D341Med (cell line): ENCODE measurements around the gene GORASP2.

Experiments used
- DNase-seq: peaks from one replicate; pipeline ENCODE4 v3.0.0; 2012; ENCODE audit warnings: low spot score

GORASP2 gene

DNA sequence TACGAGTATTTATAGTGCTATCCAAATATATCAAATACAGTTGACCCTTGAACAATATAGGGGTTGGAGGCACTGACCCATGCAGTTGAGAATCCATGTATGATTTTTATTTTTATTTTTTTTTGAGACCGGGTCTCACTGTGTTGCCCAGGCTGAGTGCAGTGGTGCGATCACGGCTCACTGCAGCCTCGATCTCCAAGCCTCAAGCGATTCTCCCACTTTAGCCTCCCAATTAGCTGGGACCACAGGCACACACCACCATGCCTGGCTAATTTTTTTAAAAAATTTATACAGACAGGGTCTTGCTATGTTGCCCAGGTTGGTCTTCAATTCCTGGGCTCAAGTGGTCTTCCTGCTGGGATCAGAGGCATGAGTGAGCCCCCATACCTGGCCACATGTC is 70.6 kb downstream of the GORASP2 start:
- DNase-seq, result no peak

DNA sequence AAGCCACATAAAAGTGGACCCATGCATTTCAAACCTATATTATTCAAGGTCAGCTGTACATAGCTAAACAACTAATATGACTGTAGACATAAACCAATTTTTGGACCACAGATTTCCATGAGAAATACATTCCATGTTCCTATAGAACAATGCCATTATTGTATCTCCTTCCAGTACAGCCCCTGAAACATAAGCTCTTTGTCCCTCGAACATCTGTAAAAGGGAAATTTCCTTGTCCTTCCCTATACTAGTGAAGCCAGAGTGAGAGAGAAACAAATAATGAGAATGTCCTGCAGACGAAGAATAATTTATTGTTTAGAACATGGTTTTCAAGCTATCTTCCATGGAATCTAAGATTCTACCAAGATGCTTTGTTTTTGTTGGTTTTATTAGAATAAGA is 75.3 kb downstream of the GORASP2 start:
- no peak for DNase-seq

DNA sequence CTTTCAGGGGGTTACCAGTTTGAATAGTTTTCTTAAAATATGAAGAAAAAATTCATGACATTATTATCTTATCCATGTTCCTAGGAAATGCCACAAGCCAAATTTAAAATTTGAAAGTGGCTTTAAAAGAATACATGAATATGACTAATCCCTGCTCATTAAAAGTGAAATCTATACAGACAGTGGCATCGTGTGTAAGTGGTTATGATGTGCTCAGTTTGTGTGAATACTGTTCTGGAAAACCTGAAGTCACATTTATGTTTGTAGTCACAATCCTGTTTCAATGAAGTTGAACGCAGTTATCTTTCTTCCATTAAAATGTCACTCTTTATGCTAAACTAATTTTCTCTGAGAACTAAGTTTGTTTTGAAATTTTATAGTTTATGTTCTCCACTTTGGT is 75.8 kb downstream of the GORASP2 start:
- no peak for DNase-seq

DNA sequence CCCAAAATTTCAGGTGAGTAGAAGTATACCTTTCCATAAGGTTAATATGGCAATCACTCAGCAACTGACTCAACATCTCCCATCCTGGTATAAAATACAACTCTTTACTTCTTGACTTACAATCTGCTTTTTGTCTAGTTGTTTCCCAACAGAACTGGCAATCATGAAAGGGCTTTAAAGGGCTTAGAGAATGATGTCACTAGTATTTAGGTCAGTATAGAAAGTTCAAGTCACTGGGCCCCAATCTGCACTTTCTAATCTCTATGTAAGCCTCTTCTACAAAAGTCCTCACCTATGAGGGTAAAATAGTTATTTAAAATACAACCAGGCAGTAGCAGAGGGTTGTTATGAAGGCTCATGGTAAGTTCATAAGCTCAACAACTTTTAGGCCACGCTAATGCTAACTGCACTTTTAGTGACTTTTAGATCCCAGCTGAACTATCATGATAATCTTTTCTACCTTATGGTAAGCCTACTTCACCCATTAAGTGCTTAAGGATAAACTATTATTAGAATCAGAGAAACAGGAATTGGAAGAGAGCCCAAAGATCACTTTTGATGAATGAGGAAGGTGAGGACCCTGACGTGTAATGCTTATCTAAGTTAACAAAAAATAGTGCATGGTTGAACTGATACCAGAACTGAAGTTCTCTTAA is 79.6 kb downstream of the GORASP2 start:
- no peak for DNase-seq

DNA sequence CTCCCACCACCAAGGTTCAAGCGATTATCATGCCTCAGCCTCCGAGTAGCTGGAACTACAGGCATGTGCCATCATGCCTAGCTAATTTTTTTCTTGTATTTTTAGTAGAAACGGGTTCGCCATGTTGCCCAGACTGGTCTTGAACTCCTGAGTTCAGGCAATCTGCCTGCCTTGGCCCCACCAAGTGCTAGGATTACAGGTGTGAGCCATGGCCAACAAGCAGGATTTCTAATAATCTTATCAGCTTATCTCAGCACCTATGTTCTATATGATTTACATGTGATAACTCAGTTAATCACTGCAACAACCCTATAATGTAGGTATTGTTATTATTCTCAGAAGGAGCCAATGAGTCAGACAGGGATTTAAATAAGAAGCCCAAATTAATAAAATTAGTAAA is 80.3 kb downstream of the GORASP2 start:
- no peak for DNase-seq

DNA sequence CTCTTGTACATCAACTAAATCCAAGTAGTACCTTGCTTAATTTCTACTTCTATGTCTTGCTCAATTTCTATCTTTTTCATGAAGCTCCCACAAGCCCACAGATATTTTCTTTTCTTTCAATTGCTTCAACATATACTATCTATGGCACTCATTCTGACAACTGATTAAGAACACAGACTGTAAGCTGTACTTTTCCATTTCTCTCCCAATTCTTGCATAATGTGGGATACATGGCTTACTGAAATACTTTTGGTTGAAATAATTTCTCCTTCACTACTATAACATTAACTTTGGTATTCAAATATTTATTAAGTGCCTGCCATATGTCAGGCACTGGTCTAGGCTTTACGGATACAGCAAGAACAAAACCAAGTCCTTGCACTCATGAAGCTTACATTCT is 84.8 kb downstream of the GORASP2 start:
- DNase-seq, result no peak

DNA sequence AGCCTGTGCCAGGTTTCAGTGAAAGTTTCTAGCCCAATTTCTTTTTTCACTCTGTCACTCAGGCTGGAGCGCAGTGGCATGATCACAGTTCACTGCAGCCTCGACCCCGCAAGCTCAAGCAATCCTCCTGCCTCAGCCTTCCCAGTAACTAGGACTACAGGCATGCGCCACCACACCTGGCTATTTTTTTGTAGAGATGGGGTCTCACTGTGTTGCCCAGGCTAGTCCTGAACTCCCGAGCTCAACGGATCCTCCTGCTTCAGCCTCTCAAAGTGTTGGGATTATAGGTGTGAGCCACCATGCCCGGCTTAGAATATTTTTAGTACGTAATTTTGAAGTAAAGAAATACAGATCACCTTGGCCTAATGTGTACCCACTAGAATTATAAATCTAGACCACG is 87.1 kb downstream of the GORASP2 start:
- no peak for DNase-seq
